Gastroesophageal sphincter (tissue), 3 donors: ENCODE data around the gene ABCC11.

Experiments
- EP300 ChIP-seq: sonication (generic); formaldehyde crosslinking; IDR thresholded peaks from one replicate; pipeline ENCODE4 v1.6.1; 2017; ENCODE audit warnings: antibody characterized with exemption, mild to moderate bottlenecking
- TF ChIP-seq, protein P1 (sequence below), 4 experiments: fragments of 200-600 bp in 2 of 4; fragments of 450-650 bp in 2 of 4; sonication (generic) in 1 of 4; IDR thresholded peaks; one replicate each; pipeline ENCODE4 v1.5.1; 2017 to 2019; ENCODE audit warnings: antibody characterized with exemption in 4 of 4, mild to moderate bottlenecking in 2 of 4, moderate library complexity in 2 of 4

DNA sequence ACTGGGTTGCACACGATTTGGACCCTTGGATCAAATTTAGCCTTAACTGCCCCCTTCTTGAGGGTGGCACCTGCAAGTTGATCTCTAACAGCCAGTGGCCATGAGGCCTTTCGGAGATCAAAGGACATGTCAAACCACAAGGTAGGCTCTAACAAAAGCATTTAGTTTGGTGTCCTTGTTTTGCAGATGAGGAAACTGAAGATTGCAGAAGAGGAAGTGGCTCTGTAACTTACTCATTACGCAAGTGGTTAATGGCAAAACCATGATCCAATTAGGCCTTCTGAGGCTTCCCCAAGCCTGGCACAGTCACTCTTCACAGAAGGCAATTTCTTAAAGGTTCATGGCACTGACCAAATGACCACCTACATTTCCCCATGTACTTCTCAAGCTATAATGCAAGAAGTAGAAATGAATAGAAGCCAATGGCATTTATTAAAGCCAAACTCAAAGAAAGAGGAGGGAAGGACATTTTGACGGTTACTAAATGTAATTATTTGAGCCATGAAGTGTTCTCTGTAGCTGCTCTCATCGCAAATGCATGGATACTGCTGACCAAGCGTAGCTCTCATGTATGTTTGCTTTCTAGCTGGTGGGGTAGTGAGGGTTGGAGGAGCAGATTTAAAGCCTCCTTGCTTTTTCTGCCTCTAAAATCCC is 58.8 kb downstream of the ABCC11 start:
- TF ChIP-seq, protein P1, sequence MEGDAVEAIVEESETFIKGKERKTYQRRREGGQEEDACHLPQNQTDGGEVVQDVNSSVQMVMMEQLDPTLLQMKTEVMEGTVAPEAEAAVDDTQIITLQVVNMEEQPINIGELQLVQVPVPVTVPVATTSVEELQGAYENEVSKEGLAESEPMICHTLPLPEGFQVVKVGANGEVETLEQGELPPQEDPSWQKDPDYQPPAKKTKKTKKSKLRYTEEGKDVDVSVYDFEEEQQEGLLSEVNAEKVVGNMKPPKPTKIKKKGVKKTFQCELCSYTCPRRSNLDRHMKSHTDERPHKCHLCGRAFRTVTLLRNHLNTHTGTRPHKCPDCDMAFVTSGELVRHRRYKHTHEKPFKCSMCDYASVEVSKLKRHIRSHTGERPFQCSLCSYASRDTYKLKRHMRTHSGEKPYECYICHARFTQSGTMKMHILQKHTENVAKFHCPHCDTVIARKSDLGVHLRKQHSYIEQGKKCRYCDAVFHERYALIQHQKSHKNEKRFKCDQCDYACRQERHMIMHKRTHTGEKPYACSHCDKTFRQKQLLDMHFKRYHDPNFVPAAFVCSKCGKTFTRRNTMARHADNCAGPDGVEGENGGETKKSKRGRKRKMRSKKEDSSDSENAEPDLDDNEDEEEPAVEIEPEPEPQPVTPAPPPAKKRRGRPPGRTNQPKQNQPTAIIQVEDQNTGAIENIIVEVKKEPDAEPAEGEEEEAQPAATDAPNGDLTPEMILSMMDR (IDR thresholded peaks at IDR 0.05): no peak
- TF ChIP-seq EP300: no peak
